GM20000 (cell line): ENCODE measurements around the gene KLHL22.
"Not testable (repeated sequence)": the region's sequence is repeated elsewhere in the genome, so short reads cannot be mapped to it uniquely, and the experiment has no call there.

Experiments used
- DNase-seq: peaks from one replicate; pipeline ENCODE4 v3.0.0; 2012; ENCODE audit warnings: low spot score
- CTCF ChIP-seq: IDR thresholded peaks from 2 replicates; pipeline ENCODE4 v1.5.1; 2012; ENCODE audit warnings: mild to moderate bottlenecking, control low read depth; ENCODE audit errors: extremely low read depth, missing control alignments

Gene KLHL22

DNA sequence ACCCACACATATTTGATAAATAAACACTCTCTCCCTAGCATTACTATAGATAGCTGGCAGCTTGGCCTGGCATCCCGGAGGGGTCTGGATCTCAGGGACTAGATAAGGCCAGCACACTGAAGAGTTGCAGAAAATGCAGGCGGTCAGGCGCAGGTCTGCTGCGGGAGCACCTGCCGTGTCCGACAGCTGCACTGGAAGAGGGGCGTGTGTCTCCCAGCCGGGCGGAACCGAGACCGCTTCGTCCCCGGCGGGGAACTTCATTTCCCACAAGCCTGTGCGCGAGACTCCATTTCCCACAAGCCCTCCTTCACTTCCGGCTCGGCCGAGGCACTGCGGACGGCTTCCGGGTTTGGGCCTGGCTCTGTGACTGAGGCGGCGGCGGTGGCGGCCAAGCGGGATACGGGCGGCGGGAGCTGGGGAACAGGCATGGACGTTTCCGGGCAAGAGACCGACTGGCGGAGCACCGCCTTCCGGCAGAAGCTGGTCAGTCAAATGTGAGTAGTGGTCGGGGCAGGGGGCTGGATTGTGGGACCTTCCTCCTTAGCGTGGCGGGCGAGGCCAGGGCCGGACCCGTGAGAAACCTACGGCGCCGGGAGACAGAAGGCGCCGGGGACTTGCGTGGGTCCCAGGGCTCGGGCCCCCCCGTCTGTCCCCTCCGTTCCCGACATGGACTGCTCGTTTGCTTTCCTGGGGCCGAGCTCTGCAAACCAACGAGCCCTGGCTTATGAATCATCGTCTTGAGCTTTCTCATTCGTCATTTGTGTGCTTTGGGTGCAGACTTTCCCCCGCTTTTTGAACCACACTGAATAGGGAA, 11.9 kb upstream of the KLHL22 start, which contains the start of gene MED15:
TSS of gene MED15 (plus strand) at position 358 of the 814 bp plus-strand sequence. CDS start at position 427, 69 bp downstream.
- no peak for TF ChIP-seq CTCF
- DNase-seq = peak; percentile 88

DNA sequence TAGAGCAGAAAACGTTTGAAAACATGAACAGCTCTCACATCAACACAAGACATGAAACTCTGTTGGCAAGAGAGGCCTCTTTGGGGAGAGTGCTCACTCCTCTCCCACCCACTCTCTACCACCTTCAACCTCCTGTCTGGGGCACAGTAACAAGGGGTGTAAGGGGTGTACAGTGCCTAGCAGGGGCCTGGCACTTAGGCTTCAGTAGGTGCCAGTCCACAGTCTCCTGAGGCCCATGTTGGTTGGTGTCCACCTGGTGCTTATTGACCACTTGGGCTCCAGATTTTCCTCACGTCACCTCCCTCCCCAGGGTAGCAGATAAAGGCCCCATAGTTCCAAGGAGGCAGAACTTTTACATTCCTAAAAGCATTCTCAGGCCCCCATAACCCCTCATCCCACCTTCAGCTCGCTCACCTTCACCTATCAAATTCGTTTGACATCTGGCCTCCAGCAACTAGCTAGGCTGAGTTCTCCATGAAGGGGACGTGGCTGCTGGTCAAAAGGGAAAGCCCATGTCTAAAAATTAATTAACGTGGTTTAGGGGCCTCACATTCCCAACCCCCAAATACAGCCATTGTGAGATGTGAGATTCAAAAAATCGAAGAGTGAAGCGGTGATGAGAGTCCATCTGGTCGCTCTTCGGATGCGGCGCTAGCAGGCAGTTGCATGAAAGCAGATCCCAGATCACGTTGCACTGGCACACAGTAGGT, 11.1 kb upstream of the KLHL22 start:
- no peak for TF ChIP-seq CTCF
- no peak for DNase-seq

DNA sequence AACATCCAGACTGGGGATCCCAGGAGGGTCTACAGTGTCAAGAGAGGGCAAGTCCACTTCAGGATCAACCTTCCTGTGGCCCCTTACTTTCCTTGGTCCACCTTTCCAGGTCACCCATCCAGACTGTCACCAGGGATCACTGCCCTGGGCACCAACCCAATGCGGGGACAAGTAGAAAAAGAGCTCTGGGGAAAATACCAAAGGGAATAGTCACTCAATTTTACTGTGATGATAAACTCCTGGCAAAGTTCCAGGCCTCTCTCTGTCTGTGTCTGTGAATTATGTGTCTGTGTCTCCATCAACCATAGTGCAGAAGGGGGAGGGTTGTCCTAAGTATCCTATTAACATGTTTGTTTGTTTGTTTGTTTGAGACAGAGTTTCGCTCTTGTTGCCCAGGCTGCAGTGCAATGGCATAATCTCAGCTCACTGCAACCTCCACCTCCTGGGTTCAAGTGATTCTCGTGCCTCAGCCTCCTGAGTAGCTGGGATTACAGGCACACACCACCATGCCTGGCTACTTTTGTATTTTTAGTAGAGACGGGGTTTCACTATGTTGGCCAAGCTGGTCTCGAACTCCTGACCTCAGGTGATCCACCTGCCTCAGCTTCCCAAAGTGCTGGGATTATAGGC, 8.8 kb upstream of the KLHL22 start:
- DNase-seq = not testable (repeated sequence)

DNA sequence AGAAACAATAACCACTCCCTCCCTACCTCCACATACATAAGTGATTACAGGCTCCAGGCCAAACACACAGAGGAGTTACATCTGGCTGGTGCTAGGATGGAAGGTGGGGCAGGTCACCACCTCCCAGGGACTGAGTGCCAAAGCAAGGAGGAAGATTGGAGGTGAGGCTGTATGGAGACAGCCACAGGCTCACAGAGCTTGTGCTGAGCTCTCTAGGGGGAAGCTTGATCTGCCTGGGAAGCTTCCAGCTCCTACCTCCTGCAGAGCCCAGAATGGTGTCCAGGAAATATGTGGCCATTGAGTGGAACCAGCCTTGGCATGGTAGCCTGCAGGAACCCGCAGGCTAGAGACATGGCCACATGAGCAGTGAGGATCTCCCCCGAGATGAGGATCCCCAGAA, 8.2 kb upstream of the KLHL22 start:
- DNase-seq = no peak
- no peak for TF ChIP-seq CTCF

DNA sequence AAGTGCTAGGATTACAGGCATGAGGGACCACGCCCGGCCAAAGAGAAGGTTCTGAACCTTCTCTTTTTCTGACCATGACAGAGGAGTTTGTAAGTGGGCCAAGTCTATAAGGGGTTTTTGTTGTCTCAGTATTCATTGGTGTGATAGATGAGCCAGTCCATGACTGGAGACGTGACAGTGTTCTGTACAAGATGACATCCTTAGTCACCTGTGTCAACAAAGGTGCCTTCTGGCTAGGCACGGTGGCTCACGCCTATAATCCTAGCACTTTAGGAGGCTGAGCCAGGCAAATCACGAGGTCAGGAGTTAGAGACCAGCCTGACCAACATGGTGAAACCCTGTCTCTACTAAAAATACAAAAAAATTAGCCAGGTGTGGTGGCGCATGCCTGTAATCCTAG, 4.2 kb upstream of the KLHL22 start:
- TF ChIP-seq CTCF = no peak
- no peak for DNase-seq

GRCh38 chr22:20498913-20499312, 3.3 kb upstream of the KLHL22 start:
- no peak for TF ChIP-seq CTCF
- no peak for DNase-seq

- DNase-seq = no peak
- TF ChIP-seq CTCF = no peak
These were observed 1.8 kb upstream of the KLHL22 start for GRCh38 chr22:20497426-20497825.
